Neutrophil (primary cell): Measurements from ENCODE around the gene KRT40.
A peak's percentile ranks its signal among the peaks of the same experiment; 100 is the strongest.

Experiments used
- H3K27ac ChIP-seq: fragments of 200-600 bp; sonication (generic); 2 replicates; pipeline ENCODE4 v1.5.1; 2016; ENCODE audit warnings: mild to moderate bottlenecking, moderate library complexity
- H3K27me3 ChIP-seq: fragments of 200-600 bp; sonication (generic); 2 replicates; pipeline ENCODE4 v1.6.0; 2016; ENCODE audit warnings: mild to moderate bottlenecking
- H3K36me3 ChIP-seq: fragments of 200-600 bp; sonication (generic); 2 replicates; pipeline ENCODE4 v1.5.1; 2017
- H3K4me1 ChIP-seq, 2 experiments: fragments of 200-600 bp in 1 of 2; sonication (generic) in 1 of 2; 1 replicate in 1 of 2; 2 replicates in 1 of 2; pipeline versions ENCODE4 v1.5.1 to v1.6.1; 2013 to 2016; ENCODE audit warnings: low read depth in 1 of 2, low read length in 1 of 2, mild to moderate bottlenecking in 1 of 2, moderate library complexity in 1 of 2; ENCODE audit not compliant: control insufficient read depth in 1 of 2, insufficient read depth in 1 of 2
- H3K4me3 ChIP-seq, 2 experiments: fragments of 200-600 bp in 1 of 2; sonication (generic) in 1 of 2; 1 replicate in 1 of 2; 2 replicates in 1 of 2; pipeline ENCODE4 v1.5.1; 2013 to 2016; ENCODE audit warnings: low read depth in 1 of 2, low read length in 1 of 2, mild to moderate bottlenecking in 1 of 2, moderate library complexity in 1 of 2
- H3K9me3 ChIP-seq: fragments of 200-600 bp; sonication (generic); 2 replicates; pipeline ENCODE4 v1.5.1; 2016
- CTCF ChIP-seq: fragments of 200-600 bp; sonication (generic); IDR thresholded peaks from 2 replicates; pipeline ENCODE4 v1.5.1; 2016; ENCODE audit warnings: antibody characterized with exemption

Gene KRT40

GRCh38 chr17:40949418-40949817 is 34.7 kb downstream of the KRT40 start:
- H3K4me3 ChIP-seq: no peak overlapping the region
- no peaks in the 10 kb centered on the region for H3K9me3 ChIP-seq
- H3K27ac ChIP-seq: no peak overlapping the region
- TF ChIP-seq CTCF: no peak
- H3K4me1 ChIP-seq: peaks cover 0 to 4% of the 10 kb centered on the region in 2 experiments
- H3K27me3 ChIP-seq: peaks cover 98% of the 10 kb centered on the region
- H3K36me3 ChIP-seq: no peaks in the 10 kb centered on the region

- H3K4me3 ChIP-seq: no peak overlapping the region
- H3K9me3 ChIP-seq: no peaks in the 10 kb centered on the region
- no peak for TF ChIP-seq CTCF
- H3K4me1 ChIP-seq: peaks cover 0 to 4% of the 10 kb centered on the region in 2 experiments
- no peaks in the 10 kb centered on the region for H3K36me3 ChIP-seq
- H3K27me3 ChIP-seq: peaks cover 90% of the 10 kb centered on the region
- H3K27ac ChIP-seq: no peak overlapping the region
Measured at GRCh38 chr17:40947929-40948328, 36.2 kb downstream of the KRT40 start.

- no peak for TF ChIP-seq CTCF
Measured at GRCh38 chr17:40945414-40945813, 38.7 kb downstream of the KRT40 start.

GRCh38 chr17:40944531-40944930 is 39.6 kb downstream of the KRT40 start:
- Histone ChIP-seq H3K4me1 (peaks cover 8 to 10% of the 10 kb centered on the region in 2 experiments), H3K36me3 (no peaks in the 10 kb centered on the region), H3K27ac (no peak overlapping the region), H3K27me3 (peaks cover 56% of the 10 kb centered on the region), H3K9me3 (no peaks in the 10 kb centered on the region), H3K4me3 (no peak overlapping the region)
- TF ChIP-seq CTCF: no peak

More at GRCh38 chr17:40945414-40945813, 38.7 kb downstream of the KRT40 start:
- no peak overlapping the region for H3K4me3 ChIP-seq
- no peak overlapping the region for H3K27ac ChIP-seq
- peaks cover 8 to 10% of the 10 kb centered on the region in 2 experiments for H3K4me1 ChIP-seq
- peaks cover 64% of the 10 kb centered on the region for H3K27me3 ChIP-seq
- no peaks in the 10 kb centered on the region for H3K9me3 ChIP-seq
- no peaks in the 10 kb centered on the region for H3K36me3 ChIP-seq

- Histone ChIP-seq H3K27me3 (peaks cover 36% of the 10 kb centered on the region), H3K27ac (peak overlapping the region; percentile 53), H3K4me3 (no peak overlapping the region), H3K9me3 (no peaks in the 10 kb centered on the region), H3K4me1 (peaks cover 16 to 18% of the 10 kb centered on the region in 2 experiments), H3K36me3 (no peaks in the 10 kb centered on the region)
- TF ChIP-seq CTCF: no peak
Measured at GRCh38 chr17:40942553-40942952, 41.6 kb downstream of the KRT40 start.

- peaks cover 13% of the 10 kb centered on the region for H3K27me3 ChIP-seq
- H3K4me1 ChIP-seq: peaks cover 27 to 34% of the 10 kb centered on the region in 2 experiments
- H3K36me3 ChIP-seq: no peaks in the 10 kb centered on the region
- no peaks in the 10 kb centered on the region for H3K9me3 ChIP-seq
- TF ChIP-seq CTCF: no peak
- no peak overlapping the region for H3K27ac ChIP-seq
- no peak overlapping the region for H3K4me3 ChIP-seq
Measured at GRCh38 chr17:40940266-40940665, 43.9 kb downstream of the KRT40 start.
